ENCODE data around the gene COQ8A.

COQ8A gene

GRCh38 chr1:226981386-226981817 is 41.3 kb downstream of the COQ8A start:
- H3K27me3 ChIP-seq (ENCODE audit: insufficient read depth, low read length, poor library complexity) = no peaks in the 10 kb centered on the region
- no peak overlapping the region for H3K27ac ChIP-seq (ENCODE audit: low read length)
- peaks cover 35% of the 10 kb centered on the region for H3K36me3 ChIP-seq (ENCODE audit: insufficient read depth, low read length)
- no peak for TF ChIP-seq EZH2 (IDR thresholded peaks at IDR 0.05; ENCODE audit: borderline replicate concordance, low read depth, low read length, severe bottlenecking)
- no peak for TF ChIP-seq CTCF (IDR thresholded peaks at IDR 0.05; ENCODE audit: borderline replicate concordance, extremely low read depth, low read length, poor library complexity, severe bottlenecking)
- no peaks in the 10 kb centered on the region for H3K4me1 ChIP-seq (ENCODE audit: insufficient read depth, low read length)
- no peak overlapping the region for H3K4me3 ChIP-seq (ENCODE audit: low read depth in 1 of 2, low read length in 2 of 2)
- ATAC-seq (ENCODE audit: insufficient read depth, low read depth) (no peak), DNase-seq (no peak)
- H3K4me2 ChIP-seq (ENCODE audit: insufficient read depth, low read length) = no peak overlapping the region
- H3K9me3 ChIP-seq (ENCODE audit: insufficient read depth, low read length, severe bottlenecking) = no peaks in the 10 kb centered on the region
- no peaks in the 10 kb centered on the region; the same call in 1 of the 2 replicates for H4K20me1 ChIP-seq (ENCODE audit: insufficient read depth, low read length)
- no peaks in the 10 kb centered on the region for H3K79me2 ChIP-seq (ENCODE audit: insufficient read depth, low read length)
- no peak overlapping the region for H2AFZ ChIP-seq (ENCODE audit: low read depth, low read length)
- H3K9ac ChIP-seq (ENCODE audit: low read depth, low read length) = no peak overlapping the region

GRCh38 chr1:226981838-226982237 is 41.7 kb downstream of the COQ8A start:
- Histone ChIP-seq H3K4me2 (ENCODE audit: insufficient read depth, low read length) (no peak overlapping the region), H3K36me3 (ENCODE audit: insufficient read depth, low read length) (peaks cover 39% of the 10 kb centered on the region), H3K9ac (ENCODE audit: low read depth, low read length) (no peak overlapping the region), H3K4me3 (ENCODE audit: low read depth in 1 of 2, low read length in 2 of 2) (no peak overlapping the region), H3K27ac (ENCODE audit: low read length) (no peak overlapping the region), H2AFZ (ENCODE audit: low read depth, low read length) (no peak overlapping the region), H4K20me1 (ENCODE audit: insufficient read depth, low read length) (no peaks in the 10 kb centered on the region; the same call in 1 of the 2 replicates), H3K79me2 (ENCODE audit: insufficient read depth, low read length) (no peaks in the 10 kb centered on the region), H3K9me3 (ENCODE audit: insufficient read depth, low read length, severe bottlenecking) (no peaks in the 10 kb centered on the region), H3K4me1 (ENCODE audit: insufficient read depth, low read length) (no peaks in the 10 kb centered on the region), H3K27me3 (ENCODE audit: insufficient read depth, low read length, poor library complexity) (no peaks in the 10 kb centered on the region)
- TF ChIP-seq EZH2 (IDR thresholded peaks at IDR 0.05; ENCODE audit: borderline replicate concordance, low read depth, low read length, severe bottlenecking) = no peak
- TF ChIP-seq CTCF (IDR thresholded peaks at IDR 0.05; ENCODE audit: borderline replicate concordance, extremely low read depth, low read length, poor library complexity, severe bottlenecking) = no peak
- DNase-seq = no peak
- no peak for ATAC-seq (ENCODE audit: insufficient read depth, low read depth)

GRCh38 chr1:226982451-226983177 is 42.5 kb downstream of the COQ8A start:
- no peaks in the 10 kb centered on the region; the same call in 1 of the 2 replicates for H4K20me1 ChIP-seq (ENCODE audit: insufficient read depth, low read length)
- no peak overlapping the region for H3K4me3 ChIP-seq (ENCODE audit: low read depth in 1 of 2, low read length in 2 of 2)
- no peaks in the 10 kb centered on the region for H3K9me3 ChIP-seq (ENCODE audit: insufficient read depth, low read length, severe bottlenecking)
- no peak for TF ChIP-seq EZH2 (IDR thresholded peaks at IDR 0.05; ENCODE audit: borderline replicate concordance, low read depth, low read length, severe bottlenecking)
- no peak for TF ChIP-seq CTCF (IDR thresholded peaks at IDR 0.05; ENCODE audit: borderline replicate concordance, extremely low read depth, low read length, poor library complexity, severe bottlenecking)
- H3K4me1 ChIP-seq (ENCODE audit: insufficient read depth, low read length) = no peaks in the 10 kb centered on the region
- H2AFZ ChIP-seq (ENCODE audit: low read depth, low read length) = no peak overlapping the region
- H3K36me3 ChIP-seq (ENCODE audit: insufficient read depth, low read length) = peaks cover 43% of the 10 kb centered on the region
- H3K4me2 ChIP-seq (ENCODE audit: insufficient read depth, low read length) = no peak overlapping the region
- H3K27ac ChIP-seq (ENCODE audit: low read length) = no peak overlapping the region
- DNase-seq (no peak), ATAC-seq (ENCODE audit: insufficient read depth, low read depth) (no peak)
- no peaks in the 10 kb centered on the region for H3K79me2 ChIP-seq (ENCODE audit: insufficient read depth, low read length)
- no peak overlapping the region for H3K9ac ChIP-seq (ENCODE audit: low read depth, low read length)
- H3K27me3 ChIP-seq (ENCODE audit: insufficient read depth, low read length, poor library complexity) = no peaks in the 10 kb centered on the region

Data from DND-41 (cell line).